Caco-2 (cell line): ENCODE data around the gene CFAP45. TPM values are rescaled to one million over a fixed set of nuclear protein-coding genes. Genes with fewer than 3 reads are reported as not detected.

Experiments
- BruUV-seq: library from RNA; stranded (reverse); fragments of 400-500 nt; replicated peaks from 2 replicates; lab custom pipeline; 2021; lab: Mats Ljungman, UMichigan
- CTCF ChIA-PET: fragments of 300-600 bp; sonication (Branson Sonifier 250); formaldehyde crosslinking; loops from one replicate; lab custom pipeline; 2022; ENCODE audit warnings: antibody characterized with exemption; lab: Charles Lee
- POLR2A ChIA-PET: fragments of 300-600 bp; sonication (Branson Sonifier 250); formaldehyde crosslinking; loops from one replicate; lab custom pipeline; 2022; ENCODE audit warnings: antibody characterized with exemption; lab: Charles Lee
- DNase-seq, 2 experiments: peaks; one replicate each; pipeline versions ENCODE4 v3.0.0 to v3.0.0-alpha.2; 2020 to 2022
- H3K27me3 ChIP-seq: replicated peaks from 2 replicates; pipeline ENCODE4 v1.6.0; 2011; ENCODE audit warnings: low read length; ENCODE audit not compliant: control insufficient read depth, insufficient read depth
- H3K36me3 ChIP-seq: 2 replicates; pipeline ENCODE4 v1.5.1; 2011; ENCODE audit warnings: low read length; ENCODE audit not compliant: control insufficient read depth, insufficient read depth
- H3K4me1 ChIP-seq: fragments of 250-450 bp; sonication (Bioruptor Pico); 2 replicates; pipeline ENCODE4 v1.5.1; 2020; ENCODE audit warnings: mild to moderate bottlenecking
- H3K4me3 ChIP-seq: 2 replicates; pipeline ENCODE4 v1.5.1; 2011; ENCODE audit warnings: low read depth, mild to moderate bottlenecking, control low read depth, low read length
- H3K9me3 ChIP-seq: fragments of 250-450 bp; sonication (Bioruptor Pico); 2 replicates; pipeline ENCODE4 v1.5.1; 2020; ENCODE audit warnings: mild to moderate bottlenecking, moderate library complexity
- H3K27ac Mint-ChIP-seq: one replicate; pipeline ENCODE4 v1.8.0; 2022; ENCODE audit warnings: mixed read lengths; ENCODE audit not compliant: unreplicated experiment
- H3K27me3 Mint-ChIP-seq: one replicate; pipeline ENCODE4 v1.8.0; 2022; ENCODE audit warnings: mixed read lengths; ENCODE audit not compliant: insufficient read depth, unreplicated experiment
- H3K36me3 Mint-ChIP-seq: one replicate; pipeline ENCODE4 v1.8.0; 2022; ENCODE audit warnings: mild to moderate bottlenecking, mixed read lengths; ENCODE audit not compliant: insufficient read depth, unreplicated experiment
- H3K4me1 Mint-ChIP-seq: one replicate; pipeline ENCODE4 v1.8.0; 2022; ENCODE audit warnings: low read depth, mixed read lengths; ENCODE audit not compliant: unreplicated experiment
- H3K4me3 Mint-ChIP-seq: one replicate; pipeline ENCODE4 v1.8.0; 2022; ENCODE audit warnings: mild to moderate bottlenecking, moderate library complexity, mixed read lengths; ENCODE audit not compliant: unreplicated experiment
- H3K9me3 Mint-ChIP-seq: one replicate; pipeline ENCODE4 v1.8.0; 2022; ENCODE audit warnings: mixed read lengths; ENCODE audit not compliant: unreplicated experiment
- CTCF ChIP-seq, 2 experiments: fragments of 200-600 bp in 1 of 2; IDR thresholded peaks; 1 replicate in 1 of 2; 2 replicates in 1 of 2; pipeline versions ENCODE4 v1.5.1 to v1.8.0; 2011 to 2022; ENCODE audit warnings: antibody characterized with exemption in 1 of 2, control low read depth in 1 of 2, inconsistent platforms in 1 of 2, low read depth in 1 of 2, low read length in 1 of 2, mild to moderate bottlenecking in 1 of 2, moderate library complexity in 1 of 2; ENCODE audit not compliant: insufficient read depth in 1 of 2, severe bottlenecking in 1 of 2, unreplicated experiment in 1 of 2
- intact Hi-C: fragments of 100-400 bp; cut with micrococcal nuclease; formaldehyde crosslinking; loops from one replicate; pipeline ENCODE4 v1.10.0; 2022; ENCODE audit not compliant: unreplicated experiment
- total RNA-seq: library from RNA; stranded (reverse); gene quantifications from 2 replicates; pipeline ENCODE4 v1.2.3, GENCODE V29; 2022

CFAP45 gene
- total RNA-seq, 1 experiment from 2014 or later = 1.1 TPM

GRCh38 chr1:159943278-159943640 lies 43.3 kb upstream of the CFAP45 start:
- Mint-ChIP-seq H3K27ac (no peak overlapping the region), H3K36me3 (peaks cover 10% of the 10 kb centered on the region), H3K4me3 (peak overlapping the region; percentile 36), H3K9me3 (no peaks in the 10 kb centered on the region), H3K4me1 (peaks cover 61% of the 10 kb centered on the region), H3K27me3 (no peaks in the 10 kb centered on the region)
- Histone ChIP-seq H3K4me3 (no peak overlapping the region), H3K4me1 (peaks cover 56% of the 10 kb centered on the region), H3K9me3 (no peaks in the 10 kb centered on the region), H3K36me3 (no peaks in the 10 kb centered on the region), H3K27me3 (no peaks in the 10 kb centered on the region)
- CTCF ChIA-PET = no interaction called here
- POLR2A ChIA-PET = no interaction called here
- intact Hi-C loops = no loop called here
- no peak for TF ChIP-seq CTCF (IDR thresholded peaks at IDR 0.05; ENCODE audit: insufficient read depth in 1 of 2, low read depth in 1 of 2, low read length in 1 of 2, severe bottlenecking in 1 of 2, unreplicated experiment in 1 of 2)
- no TSS peak for BruUV-seq
- DNase-seq = no peak

DNA sequence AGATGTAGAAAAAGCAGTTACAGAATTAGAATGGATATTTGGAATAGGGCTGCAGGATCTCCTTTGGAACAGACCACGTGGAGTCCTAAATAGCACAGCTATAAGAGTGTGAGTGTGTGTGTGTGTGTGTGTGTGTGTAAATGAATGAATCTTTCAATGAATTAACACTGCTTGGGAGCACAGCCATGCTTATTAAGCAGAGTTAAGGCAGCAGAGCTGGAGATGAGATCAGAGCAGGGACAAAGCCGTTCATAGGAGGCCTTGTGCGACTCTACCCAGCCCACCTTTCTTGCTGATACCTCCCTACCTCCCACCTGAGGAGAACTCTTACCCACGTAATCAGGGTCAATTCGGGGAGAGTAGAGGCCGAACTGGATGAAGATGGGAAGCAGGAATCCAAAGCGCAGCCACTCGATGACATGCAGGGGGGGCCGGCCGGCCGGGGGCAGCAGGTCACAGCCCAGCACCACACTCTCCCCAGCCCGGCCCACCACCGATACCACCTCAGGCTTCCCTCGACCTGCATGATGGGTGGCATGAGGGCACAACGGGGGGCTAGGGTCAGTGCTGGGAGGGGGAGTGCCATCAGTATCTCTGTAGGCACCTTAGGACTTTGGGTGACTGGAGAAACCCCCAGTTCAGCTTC lies 42.8 kb upstream of the CFAP45 start:
- Histone ChIP-seq H3K4me1 (peaks cover 58% of the 10 kb centered on the region), H3K4me3 (no peak overlapping the region), H3K9me3 (no peaks in the 10 kb centered on the region), H3K36me3 (no peaks in the 10 kb centered on the region), H3K27me3 (no peaks in the 10 kb centered on the region)
- DNase-seq = no peak
- Mint-ChIP-seq H3K9me3 (no peaks in the 10 kb centered on the region), H3K27ac (no peak overlapping the region), H3K27me3 (no peaks in the 10 kb centered on the region), H3K4me1 (peaks cover 59% of the 10 kb centered on the region), H3K4me3 (no peak overlapping the region), H3K36me3 (peaks cover 10% of the 10 kb centered on the region)
- ChIA-PET CTCF (no interaction called here), POLR2A (no interaction called here)
- intact Hi-C loops = no loop called here
- no peak for TF ChIP-seq CTCF (IDR thresholded peaks at IDR 0.05; ENCODE audit: insufficient read depth in 1 of 2, low read depth in 1 of 2, low read length in 1 of 2, severe bottlenecking in 1 of 2, unreplicated experiment in 1 of 2)
- BruUV-seq = no TSS peak

DNA sequence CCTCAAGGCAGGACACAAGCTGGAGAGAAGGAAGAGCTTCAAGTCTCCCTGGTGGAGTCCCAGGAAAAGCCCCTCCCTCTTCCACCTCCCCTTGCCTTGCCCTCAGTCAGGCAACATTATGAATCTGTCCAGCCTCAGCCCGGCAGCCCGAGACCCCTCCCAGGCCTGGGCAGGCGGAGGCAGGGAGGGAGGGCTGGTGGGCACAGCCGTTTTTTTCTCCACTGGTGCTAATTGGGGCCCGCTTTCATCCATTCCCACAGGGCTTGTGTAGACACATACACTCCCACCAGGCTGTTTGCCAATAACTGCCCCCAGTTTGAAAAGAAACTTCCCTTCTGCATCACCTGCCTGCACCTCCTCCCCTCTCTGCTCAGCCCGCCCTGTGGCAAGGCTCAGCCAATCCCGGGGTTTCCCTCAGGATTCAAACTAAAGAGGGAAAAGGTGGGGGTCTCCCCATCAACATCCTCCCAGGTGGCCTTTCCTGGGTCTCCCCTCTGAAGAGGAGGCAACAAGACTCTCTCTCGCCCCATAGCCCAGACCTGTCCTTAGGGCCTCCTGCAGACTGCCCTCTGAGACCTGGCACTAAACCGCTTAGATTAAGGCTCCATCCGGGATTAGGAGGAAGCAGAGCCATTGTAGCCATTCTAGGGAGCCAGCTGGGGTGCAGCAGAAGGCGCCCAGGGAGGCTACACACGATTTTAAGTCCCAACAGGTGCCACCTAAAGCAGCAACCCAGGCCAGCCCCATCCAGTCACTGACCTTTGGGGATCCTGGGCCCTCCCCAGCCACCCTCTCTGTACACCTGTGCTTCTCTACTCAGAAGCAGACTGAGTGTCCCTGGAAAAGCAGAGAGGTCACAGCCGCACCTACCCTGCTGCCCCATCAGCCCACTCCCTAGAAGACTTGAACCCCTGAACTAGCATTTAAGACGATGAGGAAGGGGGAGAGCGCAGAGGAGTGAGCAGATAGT lies 41.9 kb upstream of the CFAP45 start:
- H3K4me3 ChIP-seq = no peak overlapping the region
- DNase-seq = no peak
- peaks cover 67% of the 10 kb centered on the region for H3K4me1 ChIP-seq
- H3K27ac Mint-ChIP-seq = no peak overlapping the region
- H3K36me3 ChIP-seq = no peaks in the 10 kb centered on the region
- intact Hi-C loops = no loop called here
- H3K36me3 Mint-ChIP-seq = peaks cover 10% of the 10 kb centered on the region
- POLR2A ChIA-PET = no interaction called here
- no peaks in the 10 kb centered on the region for H3K27me3 Mint-ChIP-seq
- peaks cover 60% of the 10 kb centered on the region for H3K4me1 Mint-ChIP-seq
- TF ChIP-seq CTCF (IDR thresholded peaks at IDR 0.05; ENCODE audit: insufficient read depth in 1 of 2, low read depth in 1 of 2, low read length in 1 of 2, severe bottlenecking in 1 of 2, unreplicated experiment in 1 of 2) = no peak
- peak overlapping the region; percentile 10 for H3K4me3 Mint-ChIP-seq
- H3K27me3 ChIP-seq = no peaks in the 10 kb centered on the region
- CTCF ChIA-PET = interaction anchor here (10.1 kb wide), 1 partner anchor 64 kb away, joined by 129 read pairs; no protein-coding TSS in a partner anchor
- no peaks in the 10 kb centered on the region for H3K9me3 ChIP-seq
- no peaks in the 10 kb centered on the region for H3K9me3 Mint-ChIP-seq
- no TSS peak for BruUV-seq
